ENCODE measurements around the gene GRPEL1.

DNA sequence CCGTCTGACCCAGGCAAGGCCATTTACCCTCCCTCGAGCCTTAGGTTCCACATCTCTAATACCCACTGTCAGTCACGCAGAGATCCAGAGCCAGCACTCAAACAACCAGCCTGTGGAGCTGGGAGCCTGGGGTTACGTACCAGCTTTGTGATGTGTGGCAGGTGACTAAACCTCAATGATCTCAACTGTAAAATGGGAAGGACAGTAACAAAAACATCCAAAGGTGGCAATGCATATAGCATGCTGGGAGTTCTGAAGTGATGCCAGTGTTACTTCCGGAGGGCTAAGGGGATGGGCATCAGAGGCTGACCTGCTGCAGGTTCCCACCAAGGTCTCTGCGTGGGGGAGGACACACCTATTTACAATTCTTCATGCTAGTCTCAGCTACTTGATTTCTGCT lies 6.0 kb downstream of the GRPEL1 start:
- TF ChIP-seq, protein P1, sequence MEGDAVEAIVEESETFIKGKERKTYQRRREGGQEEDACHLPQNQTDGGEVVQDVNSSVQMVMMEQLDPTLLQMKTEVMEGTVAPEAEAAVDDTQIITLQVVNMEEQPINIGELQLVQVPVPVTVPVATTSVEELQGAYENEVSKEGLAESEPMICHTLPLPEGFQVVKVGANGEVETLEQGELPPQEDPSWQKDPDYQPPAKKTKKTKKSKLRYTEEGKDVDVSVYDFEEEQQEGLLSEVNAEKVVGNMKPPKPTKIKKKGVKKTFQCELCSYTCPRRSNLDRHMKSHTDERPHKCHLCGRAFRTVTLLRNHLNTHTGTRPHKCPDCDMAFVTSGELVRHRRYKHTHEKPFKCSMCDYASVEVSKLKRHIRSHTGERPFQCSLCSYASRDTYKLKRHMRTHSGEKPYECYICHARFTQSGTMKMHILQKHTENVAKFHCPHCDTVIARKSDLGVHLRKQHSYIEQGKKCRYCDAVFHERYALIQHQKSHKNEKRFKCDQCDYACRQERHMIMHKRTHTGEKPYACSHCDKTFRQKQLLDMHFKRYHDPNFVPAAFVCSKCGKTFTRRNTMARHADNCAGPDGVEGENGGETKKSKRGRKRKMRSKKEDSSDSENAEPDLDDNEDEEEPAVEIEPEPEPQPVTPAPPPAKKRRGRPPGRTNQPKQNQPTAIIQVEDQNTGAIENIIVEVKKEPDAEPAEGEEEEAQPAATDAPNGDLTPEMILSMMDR (conservative IDR thresholded peaks at IDR 0.05; ENCODE audit: low read depth, low read length) = no peak
- TF ChIP-seq EZH2 (IDR thresholded peaks at IDR 0.05; ENCODE audit: borderline replicate concordance, low read depth, low read length, poor library complexity, severe bottlenecking) = no peak
